Transverse colon (tissue), 4 donors: ENCODE measurements around the gene QKI.

Experiments
- CTCF ChIP-seq, 5 experiments: fragments of 200-600 bp in 3 of 5; fragments of 450-650 bp in 2 of 5; sonication (generic) in 3 of 5; IDR thresholded peaks; 1 replicate in 2 of 5; 2 replicates in 3 of 5; pipeline ENCODE4 v1.5.1; 2016 to 2017; ENCODE audit warnings: antibody characterized with exemption in 5 of 5, inconsistent platforms in 3 of 5, mild to moderate bottlenecking in 2 of 5, moderate library complexity in 1 of 5
- EP300 ChIP-seq: sonication (generic); formaldehyde crosslinking; IDR thresholded peaks from one replicate; pipeline ENCODE4 v1.6.1; 2017; ENCODE audit warnings: antibody characterized with exemption, low read depth
- POLR2A ChIP-seq: fragments of 450-650 bp; IDR thresholded peaks from one replicate; pipeline ENCODE4 v1.6.1; 2016; ENCODE audit warnings: antibody characterized with exemption, mild to moderate bottlenecking, moderate library complexity
- POLR2AphosphoS5 ChIP-seq, 3 donors: sonication (generic); formaldehyde crosslinking; IDR thresholded peaks; one replicate each; pipeline ENCODE4 v1.6.1; 2016; ENCODE audit warnings: antibody characterized with exemption in 3 of 3

- TF ChIP-seq POLR2A (no peak), EP300 (no peak), CTCF (IDR thresholded peaks at IDR 0.05) (no peak), POLR2AphosphoS5 (IDR thresholded peaks at IDR 0.05) (no peak)
These were observed 5.1 kb downstream of the QKI start for GRCh38 chr6:163419413-163420288.
